GM12875 (cell line): ENCODE measurements around the gene ACHE.

ENCODE experiments used
- H3K4me3 ChIP-seq: one replicate; pipeline ENCODE4 v1.5.1; 2011; ENCODE audit warnings: low read depth, low read length, control low read depth
- CTCF ChIP-seq: IDR thresholded peaks from 2 replicates; pipeline ENCODE4 v1.5.1; 2011; ENCODE audit warnings: low read depth, mild to moderate bottlenecking, control low read depth, inconsistent platforms, low read length, moderate library complexity, borderline replicate concordance; ENCODE audit not compliant: insufficient read depth

The ACHE gene

GRCh38 chr7:100865372-100865911, 30.2 kb downstream of the ACHE start:
- TF ChIP-seq CTCF = no peak
- no peak overlapping the region for H3K4me3 ChIP-seq

GRCh38 chr7:100864263-100864845, 31.3 kb downstream of the ACHE start:
- H3K4me3 ChIP-seq = no peak overlapping the region
- no peak for TF ChIP-seq CTCF

GRCh38 chr7:100863406-100863950, 32.2 kb downstream of the ACHE start:
- no peak for TF ChIP-seq CTCF
- no peak overlapping the region for H3K4me3 ChIP-seq

- H3K4me3 ChIP-seq = no peak overlapping the region
- no peak for TF ChIP-seq CTCF
Observed at GRCh38 chr7:100861616-100861985, 34.1 kb downstream of the ACHE start.

- no peak for TF ChIP-seq CTCF
- H3K4me3 ChIP-seq = no peak overlapping the region
Observed at GRCh38 chr7:100860702-100861615, 34.7 kb downstream of the ACHE start.

GRCh38 chr7:100859856-100860255, 35.8 kb downstream of the ACHE start:
- no peak for TF ChIP-seq CTCF
- H3K4me3 ChIP-seq = no peak overlapping the region
